Umbilical cord (tissue), 2 donors: ENCODE results near the gene TMBIM4. TPM values are rescaled to one million over a fixed set of nuclear protein-coding genes. Genes with fewer than 3 reads are reported as not detected.
"Not testable (repeated sequence)": the region's sequence is repeated elsewhere in the genome, so short reads cannot be mapped to it uniquely, and the experiment has no call there.

Experiments
- DNase-seq: peaks from one replicate; pipeline ENCODE4 v3.0.0-alpha.2; 2015; ENCODE audit warnings: low spot score
- total RNA-seq: library from RNA; depleted of rRNA; stranded (reverse); fragments of >200 nt; gene quantifications from one replicate; pipeline ENCODE4 v1.2.3, GENCODE V29; 2014; ENCODE audit warnings: low replicate concordance; ENCODE audit not compliant: insufficient read depth

Gene TMBIM4
- total RNA-seq, 1 donor from 2014 or later = 108 TPM

DNA sequence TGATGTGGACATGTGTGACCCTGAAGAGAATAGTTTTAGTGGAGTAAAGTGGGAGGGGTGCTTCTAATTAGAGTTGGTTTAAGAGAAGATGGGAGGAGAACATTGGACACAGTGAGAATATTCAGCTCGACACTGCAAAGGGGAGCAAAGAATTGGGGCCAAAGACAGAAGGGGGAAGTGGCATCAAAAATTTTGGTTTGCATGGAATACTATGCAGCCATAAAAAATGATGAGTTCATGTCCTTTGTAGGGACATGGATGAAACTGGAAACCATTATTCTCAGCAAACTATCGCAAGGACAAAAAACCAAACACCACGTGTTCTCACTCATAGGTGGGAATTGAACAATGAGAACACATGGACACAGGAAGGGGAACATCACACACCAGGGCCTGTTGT, 15.0 kb upstream of the TMBIM4 start:
- DNase-seq = not testable (repeated sequence)

DNA sequence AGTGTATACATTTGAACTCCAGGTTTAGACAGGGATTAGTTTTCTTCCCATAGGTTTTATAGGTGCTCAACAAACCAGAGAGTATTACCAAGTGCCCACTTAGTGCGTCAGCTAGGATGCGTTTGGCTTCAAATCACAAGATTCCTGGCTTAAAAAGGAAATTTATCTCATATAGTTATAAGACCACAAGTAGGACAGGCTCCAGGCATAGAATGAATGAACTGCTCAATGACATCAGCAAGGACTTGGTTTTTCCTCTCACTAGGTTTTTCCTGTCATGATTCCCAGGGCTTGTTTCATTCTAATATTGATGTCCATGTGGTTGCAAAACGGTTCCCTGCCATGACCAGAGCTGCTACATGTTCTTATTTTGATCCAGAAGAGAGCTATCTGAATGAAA, 13.2 kb upstream of the TMBIM4 start:
- DNase-seq = no peak

DNA sequence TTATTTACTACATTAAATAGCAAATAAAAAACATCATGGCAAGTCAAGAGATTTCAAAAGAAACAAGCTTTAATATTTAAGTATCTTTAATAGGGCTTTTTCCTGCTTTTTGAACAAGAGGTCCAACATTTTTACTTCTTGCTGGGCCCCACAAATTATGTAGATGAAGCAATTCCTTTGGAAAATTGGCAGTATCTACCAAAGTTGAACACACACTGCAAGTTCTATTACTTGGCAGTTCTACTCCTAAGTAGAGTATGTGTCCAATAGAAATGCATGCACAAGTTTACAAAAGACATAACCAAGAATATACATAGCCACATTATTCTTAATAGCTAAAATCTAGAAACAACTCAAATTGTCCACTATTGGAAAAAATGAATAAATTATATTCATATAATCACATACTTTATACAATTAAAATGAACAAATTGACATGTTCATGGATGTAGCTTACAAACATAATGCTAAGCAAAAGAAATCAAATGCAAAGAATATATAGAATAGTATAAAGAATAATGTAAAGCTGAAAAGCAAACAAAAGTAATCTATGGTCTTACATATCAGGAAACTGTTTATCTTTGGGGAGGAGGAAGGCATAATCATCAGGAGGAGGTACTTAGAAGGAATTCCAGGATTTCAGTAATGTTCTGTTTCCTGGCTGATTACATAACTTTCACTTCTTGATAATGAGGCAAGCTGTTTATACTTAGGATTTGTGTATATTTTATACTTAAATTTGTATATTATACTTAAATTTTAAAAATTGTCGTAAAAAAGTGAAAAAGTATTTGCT, 6.5 kb upstream of the TMBIM4 start:
- peak; percentile 49 for DNase-seq

DNA sequence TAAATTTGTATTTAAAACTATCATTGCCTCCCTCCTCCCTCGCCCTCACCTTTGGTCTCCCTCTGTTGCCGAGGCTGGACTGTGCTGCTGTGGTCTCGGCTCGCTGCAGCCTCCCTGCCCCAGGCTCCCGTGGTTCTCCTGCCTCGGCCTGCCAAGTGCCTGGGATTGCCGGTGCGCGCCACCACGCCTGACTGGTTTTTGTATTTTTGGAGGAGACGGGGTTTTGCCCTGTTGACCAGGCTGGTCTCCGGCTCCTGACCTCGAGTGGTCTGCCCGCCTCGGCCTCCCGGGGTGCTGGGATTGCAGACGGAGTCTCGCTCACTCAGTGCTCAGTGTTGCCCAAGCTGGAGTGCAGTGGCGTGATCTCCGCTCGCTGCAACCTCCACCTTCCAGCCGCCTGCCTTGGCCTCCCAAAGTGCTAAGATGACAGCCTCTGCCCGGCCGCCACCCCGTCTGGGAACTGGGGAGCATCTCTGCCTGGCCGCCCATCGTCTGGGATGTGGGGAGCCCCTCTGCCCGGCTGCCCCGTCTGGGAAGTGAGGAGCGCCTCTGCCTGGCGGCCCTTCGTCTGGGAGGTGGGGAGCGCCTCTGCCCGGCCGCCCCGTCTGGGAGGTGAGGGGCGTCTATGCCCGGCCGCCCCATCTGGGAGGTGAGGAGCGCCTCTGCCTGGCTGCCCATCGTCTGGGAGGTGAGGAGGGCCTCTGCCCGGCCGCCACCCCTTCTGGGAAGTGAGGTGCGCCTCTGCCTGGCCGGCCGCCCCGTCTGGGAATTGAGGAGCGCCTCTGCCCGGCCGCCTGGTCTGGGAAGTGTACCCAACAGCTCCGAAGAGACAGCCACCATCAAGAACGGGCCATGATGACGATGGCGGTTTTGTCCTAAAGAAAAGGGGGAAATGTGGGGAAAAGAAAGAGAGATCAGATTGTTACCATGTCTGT, 4.9 kb upstream of the TMBIM4 start:
- not testable (repeated sequence) for DNase-seq

DNA sequence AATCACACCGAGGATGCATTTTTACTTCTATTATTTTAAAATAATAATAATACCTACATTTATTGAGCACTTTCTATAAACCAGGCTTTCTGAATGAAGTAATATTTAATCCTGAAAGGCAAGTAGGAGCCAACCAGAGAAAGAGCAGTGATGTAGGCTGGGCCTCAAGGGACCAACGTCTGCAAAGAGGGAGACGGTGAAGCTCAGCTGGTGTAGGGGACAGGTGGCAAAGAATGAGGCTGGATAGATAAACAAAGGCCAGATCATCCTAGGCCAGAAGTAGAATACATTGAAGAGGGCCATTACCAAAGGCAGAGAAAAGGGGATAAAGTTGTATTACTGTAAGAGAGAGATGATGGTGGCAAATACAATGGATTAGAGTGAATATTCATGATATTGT, 810 bp upstream of the TMBIM4 start:
- DNase-seq = no peak

- no peak for DNase-seq
Observed at GRCh38 chr12:66168410-66168809, 1.4 kb downstream of the TMBIM4 start.

DNA sequence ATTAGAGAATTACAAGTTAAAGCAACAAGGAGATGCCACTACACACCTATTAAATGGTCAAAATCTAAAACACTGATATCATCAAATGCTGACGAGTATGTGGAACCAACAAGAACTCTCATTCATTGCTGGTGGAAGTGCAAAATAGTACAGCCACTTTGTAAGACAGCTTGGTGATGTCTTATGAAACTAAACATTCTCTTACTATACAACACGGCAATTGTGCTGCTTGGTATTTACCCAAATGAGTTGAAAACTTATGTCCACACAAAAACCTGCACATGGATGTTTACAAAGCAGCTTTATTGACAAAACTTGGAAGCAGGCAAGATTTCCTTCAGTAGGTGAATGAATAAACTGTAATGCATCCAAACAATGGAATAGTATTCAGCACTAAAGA, 3.2 kb downstream of the TMBIM4 start:
- DNase-seq = no peak

DNA sequence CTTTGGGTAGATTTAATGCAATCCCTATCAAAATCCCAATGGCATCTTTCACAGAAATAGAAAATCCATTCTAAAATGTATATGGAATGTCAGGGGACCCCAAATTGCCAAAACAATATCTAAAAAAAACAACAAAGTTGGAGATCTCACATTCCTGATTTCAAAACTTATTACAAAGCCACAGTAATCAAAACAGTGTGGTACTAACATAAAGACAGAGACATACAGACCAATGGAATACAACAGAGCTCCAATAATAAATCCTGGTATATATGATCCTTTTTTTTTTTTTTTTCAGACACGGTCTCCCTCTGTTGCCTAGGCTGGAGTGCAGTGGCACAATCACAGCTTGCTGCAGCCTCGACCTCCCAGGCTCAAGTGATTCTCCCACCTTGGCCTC, 4.7 kb downstream of the TMBIM4 start:
- no peak for DNase-seq

DNA sequence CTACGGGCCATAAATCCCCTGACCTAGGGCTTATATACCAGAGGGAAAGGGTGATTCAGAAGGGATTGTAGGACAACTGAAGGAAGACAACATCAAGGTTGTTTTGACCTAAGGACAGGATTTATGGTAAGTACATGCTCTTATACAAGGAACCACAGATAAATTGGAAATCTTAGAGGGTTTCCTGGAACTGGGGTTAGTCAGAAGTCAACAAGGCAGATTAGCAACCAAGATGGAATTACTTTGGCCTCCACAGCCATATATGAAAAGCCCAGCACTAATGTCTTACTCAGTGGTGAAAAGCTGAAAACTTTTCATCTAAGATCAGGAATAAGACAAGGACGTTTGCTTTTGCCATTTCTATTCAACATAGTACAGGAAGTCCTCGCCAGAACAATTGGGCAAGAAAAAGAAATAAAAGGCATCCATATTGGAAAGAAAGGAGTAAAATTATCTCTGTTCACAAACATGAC, 5.4 kb downstream of the TMBIM4 start:
- DNase-seq = no peak

GRCh38 chr12:66163289-66163688, 6.5 kb downstream of the TMBIM4 start:
- no peak for DNase-seq

- DNase-seq = no peak
Observed at GRCh38 chr12:66162701-66163100, 7.1 kb downstream of the TMBIM4 start.

- DNase-seq = no peak
Observed at GRCh38 chr12:66160704-66161103, 9.1 kb downstream of the TMBIM4 start.

DNA sequence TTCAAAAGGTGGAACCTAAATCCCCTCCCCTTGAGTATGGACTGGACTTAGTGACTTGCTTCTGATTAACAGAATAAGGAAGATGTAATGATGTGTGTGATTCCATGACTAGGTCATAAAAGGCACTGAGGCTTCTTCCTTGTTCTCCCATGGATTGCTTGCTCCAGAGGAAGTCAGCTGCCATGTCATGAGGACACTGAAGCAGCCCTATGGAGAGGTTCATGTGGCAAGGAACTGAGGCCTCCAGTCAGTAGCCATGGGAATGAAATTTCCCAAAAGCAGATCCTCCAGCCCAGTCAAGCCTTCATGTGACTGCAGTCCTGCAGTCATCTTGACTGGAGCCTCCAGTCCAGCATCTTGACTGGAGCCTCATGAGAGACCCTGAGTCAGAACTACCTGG, 10.7 kb downstream of the TMBIM4 start:
- no peak for DNase-seq

DNA sequence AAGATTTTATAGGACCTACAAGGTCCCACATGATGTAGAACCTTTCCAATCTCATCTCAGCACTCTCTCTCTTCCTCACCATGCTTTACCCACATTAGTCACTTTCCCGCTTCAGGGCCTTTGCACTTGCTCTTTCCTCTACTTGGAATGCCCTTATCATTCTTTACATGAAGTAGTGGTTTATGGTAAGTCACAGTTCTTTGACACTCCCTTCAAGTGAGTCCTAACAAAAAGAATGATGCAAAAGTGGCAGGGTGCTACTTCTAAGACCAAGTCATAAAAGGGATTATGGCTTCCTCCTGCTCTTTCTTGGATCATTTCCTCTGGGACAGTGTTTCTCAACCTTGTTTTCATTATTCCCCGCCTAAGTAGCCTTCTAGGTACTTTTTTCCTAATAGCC, 13.1 kb downstream of the TMBIM4 start:
- DNase-seq = no peak

GRCh38 chr12:66154776-66155175, 15.0 kb downstream of the TMBIM4 start:
- DNase-seq = no peak

DNA sequence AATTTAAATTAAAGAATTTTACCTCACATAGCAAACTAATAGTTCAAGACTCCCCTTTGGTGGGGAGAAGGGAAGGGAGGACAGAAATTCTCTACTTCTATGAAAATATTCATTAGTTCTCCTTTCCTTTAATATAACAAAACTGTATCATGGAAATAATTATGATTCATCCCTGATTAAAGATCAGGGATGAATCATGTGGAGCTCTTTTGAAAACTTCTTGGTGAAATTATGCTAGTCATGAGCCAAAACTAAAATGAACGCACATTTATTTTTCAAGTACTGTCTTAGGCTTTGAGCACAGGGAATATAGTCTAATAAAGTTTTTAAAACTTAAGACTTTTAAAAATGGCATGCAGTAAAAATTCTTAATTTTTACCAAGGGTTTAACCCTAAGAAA, 17.1 kb downstream of the TMBIM4 start:
- DNase-seq = no peak

DNA sequence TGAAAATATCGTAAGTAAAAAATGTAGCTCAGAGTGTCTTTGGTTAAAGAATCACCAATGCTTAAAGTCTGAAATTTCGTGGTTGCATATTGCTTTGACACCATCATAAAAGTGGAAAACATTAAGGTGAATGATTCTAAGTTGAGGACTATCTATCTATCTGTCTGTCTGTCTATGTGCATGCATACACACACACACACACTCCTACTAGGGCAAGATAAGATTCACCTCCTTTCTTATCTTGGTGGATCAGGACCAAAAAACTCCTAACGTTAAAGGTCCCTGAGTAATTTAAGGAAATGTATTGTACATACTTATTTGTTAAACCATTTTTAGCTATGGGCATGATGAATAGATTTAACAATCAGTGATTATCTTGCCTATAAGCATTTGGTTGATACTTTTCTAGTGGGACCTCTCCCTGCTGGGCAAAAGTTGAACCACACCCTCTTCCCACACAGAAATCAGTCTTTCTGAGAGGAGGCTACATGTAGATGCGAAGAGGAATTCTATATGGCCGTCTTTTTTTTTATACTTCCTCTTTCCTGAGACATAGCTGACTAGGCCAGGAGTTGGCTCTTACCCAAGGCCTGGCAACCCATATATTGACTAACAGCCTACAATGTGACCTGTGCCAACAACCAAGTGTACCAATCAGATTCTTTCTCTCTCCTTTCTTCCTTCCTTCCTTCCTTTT, 19.9 kb downstream of the TMBIM4 start:
- DNase-seq = no peak

DNA sequence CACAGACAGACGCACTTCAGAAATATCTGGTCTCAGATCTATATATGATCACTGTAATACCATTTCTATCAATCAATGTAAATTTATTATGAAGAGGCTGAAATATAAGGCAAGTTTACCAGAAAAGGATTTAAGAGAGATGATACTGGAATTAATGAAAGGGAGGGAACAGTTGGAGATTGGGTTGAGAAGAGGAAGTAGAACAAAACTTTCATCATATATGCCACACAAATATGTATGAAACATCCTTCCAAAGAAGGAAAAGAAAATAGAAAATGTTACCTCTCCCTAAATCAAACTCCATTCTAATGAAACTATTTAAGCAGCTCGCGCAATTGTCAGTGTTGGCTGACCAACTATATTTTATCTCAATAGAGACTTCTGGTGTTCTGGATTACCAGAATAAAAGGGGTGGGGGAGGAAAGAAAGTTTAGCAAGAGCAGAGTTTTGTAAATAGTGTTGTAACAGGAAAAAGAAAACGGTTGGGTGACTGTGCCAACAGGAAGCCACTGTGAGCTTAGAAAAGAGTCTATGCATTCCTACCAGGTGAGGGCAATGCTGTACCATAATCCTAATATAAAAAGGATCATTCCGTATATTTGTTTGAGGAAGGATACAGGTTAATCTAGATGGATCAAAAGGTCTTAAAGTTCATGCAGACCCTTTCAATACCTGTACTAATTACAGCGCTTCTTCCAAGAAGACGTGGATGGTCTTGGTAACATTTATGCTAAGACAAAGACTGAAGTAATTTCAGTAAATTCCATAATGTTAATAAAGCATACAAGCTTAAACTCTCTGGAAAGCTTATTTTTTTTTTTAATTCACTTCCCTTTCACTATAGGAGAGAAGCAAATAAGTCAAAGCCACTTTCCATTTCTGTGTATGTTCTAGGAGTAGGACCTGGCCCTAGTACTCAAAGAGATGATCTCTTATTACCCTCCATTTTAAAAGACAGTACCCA, 24.7 kb downstream of the TMBIM4 start:
- DNase-seq = peak; percentile 43

DNA sequence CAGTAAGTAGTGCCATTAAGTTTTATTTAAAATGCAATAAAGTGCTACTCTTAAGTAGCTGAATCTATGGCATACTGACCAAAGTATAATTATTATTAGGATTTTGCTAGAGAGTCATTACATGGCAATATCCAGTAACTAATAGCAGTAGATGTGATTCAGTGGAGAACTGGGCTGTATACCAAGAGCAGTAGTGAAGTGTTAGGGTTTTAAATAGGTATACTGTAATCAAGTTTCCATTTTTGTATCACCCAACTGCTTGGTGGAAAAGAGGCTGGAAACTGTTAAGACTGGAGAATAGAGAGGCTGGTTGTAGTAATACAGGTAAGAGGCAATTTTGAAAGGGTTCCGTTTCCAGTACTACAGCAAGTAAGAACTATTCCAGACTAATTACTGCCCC, 25.9 kb downstream of the TMBIM4 start:
- DNase-seq = no peak

DNA sequence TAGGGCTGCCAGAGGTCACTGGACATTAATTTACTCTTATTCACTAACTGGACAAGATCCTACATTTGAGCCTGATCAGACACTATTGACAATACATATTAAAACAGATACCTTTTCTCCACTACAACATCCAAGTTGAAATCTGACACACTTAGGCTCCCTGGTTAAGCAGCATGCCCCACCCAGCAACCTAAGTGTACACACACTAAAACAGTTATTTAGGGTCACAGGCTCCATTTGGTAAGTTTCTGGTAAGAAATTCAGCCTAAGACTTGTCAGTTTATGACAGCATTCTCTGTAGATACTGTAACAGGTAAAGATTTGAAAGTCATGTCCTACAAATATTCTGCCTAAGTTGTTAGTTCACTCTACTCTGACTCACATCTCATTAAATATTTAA, 27.0 kb downstream of the TMBIM4 start:
- DNase-seq = no peak

DNA sequence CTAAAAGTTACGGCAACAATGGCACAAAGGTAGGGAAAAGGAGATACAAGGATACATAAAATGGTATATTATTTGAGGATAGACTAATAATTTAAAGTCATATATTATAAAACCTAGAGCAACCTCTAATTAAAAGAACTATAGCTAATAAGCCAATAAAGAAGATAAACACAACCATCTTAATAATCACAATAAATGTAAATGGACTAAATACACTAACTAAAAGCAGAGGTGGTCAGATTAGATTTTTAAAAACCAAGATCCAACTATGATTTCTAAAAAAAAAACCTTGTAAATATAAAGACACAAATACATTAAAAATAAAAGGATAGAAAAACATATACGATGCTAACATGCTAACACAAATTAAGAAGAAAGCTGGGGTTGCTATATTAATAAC, 28.5 kb downstream of the TMBIM4 start:
- DNase-seq = no peak
